Measurements from ENCODE around the gene SV2B.

The SV2B gene

GRCh38 chr15:91261345-91261744 is 161.3 kb downstream of the SV2B start:
- in situ Hi-C loops (cut with HindIII; ENCODE audit: low sequenced_read_pairs), result no loop called here

- in situ Hi-C loops (cut with HindIII; ENCODE audit: low sequenced_read_pairs), result no loop called here
Measured at GRCh38 chr15:91263632-91264531, 163.8 kb downstream of the SV2B start.

DNA sequence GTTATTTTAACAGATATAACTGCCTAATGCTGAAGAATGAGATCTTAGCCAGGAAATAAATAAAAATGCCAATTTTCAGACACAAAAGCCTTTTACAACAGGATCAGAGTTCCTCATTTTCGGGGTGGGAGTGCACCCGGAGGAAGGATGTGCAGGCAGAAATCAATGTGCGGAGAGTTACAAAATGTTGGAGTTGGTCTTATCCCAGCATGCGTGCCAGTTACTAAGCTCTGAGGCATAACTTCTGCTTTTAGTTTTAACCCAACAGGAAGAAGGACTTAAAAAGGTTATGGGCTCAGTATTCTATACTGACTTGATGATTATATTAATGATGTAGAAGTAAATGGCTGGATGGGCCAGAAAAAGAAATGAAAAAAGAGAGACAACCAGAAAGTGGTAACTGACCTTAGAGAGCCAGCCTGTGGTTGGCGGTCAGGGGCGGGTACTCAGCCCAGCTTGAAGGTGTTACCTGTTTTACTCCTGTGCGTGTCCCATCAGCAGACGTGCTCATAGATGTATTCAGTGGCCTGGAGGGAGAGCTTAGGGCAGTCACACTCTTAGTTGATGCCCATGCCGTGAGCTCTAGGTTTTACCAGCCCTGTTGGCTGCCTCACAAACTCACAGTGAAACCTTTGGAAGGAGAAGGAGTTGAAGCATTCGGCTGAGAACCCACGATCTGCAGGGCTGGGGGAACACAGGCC is 164.7 kb downstream of the SV2B start:
- in situ Hi-C loops (cut with HindIII; ENCODE audit: low sequenced_read_pairs), result no loop called here

GRCh38 chr15:91265416-91265940 is 165.4 kb downstream of the SV2B start:
- in situ Hi-C loops (cut with HindIII; ENCODE audit: low sequenced_read_pairs), result no loop called here

GRCh38 chr15:91268510-91268909 is 168.5 kb downstream of the SV2B start:
- in situ Hi-C loops (cut with HindIII; ENCODE audit: low sequenced_read_pairs), result no loop called here

DNA sequence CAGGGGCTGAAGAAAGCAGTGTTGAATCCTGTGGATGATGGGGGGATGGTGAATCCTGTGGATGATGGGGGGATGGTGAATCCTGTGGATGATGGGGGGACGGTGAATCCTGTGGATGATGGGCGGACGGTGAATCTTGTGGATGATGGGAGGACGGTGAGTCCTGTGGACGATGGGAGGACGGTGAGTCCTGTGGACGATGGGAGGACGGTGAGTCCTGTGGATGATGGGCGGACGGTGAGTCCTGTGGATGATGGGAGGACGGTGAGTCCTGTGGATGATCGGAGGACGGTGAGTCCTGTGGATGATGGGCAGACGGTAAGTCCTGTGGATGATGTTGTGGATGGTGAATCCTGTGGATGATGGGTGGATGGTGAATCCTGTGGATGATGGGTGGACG is 170.7 kb downstream of the SV2B start:
- in situ Hi-C loops (cut with HindIII; ENCODE audit: low sequenced_read_pairs), result no loop called here

DNA sequence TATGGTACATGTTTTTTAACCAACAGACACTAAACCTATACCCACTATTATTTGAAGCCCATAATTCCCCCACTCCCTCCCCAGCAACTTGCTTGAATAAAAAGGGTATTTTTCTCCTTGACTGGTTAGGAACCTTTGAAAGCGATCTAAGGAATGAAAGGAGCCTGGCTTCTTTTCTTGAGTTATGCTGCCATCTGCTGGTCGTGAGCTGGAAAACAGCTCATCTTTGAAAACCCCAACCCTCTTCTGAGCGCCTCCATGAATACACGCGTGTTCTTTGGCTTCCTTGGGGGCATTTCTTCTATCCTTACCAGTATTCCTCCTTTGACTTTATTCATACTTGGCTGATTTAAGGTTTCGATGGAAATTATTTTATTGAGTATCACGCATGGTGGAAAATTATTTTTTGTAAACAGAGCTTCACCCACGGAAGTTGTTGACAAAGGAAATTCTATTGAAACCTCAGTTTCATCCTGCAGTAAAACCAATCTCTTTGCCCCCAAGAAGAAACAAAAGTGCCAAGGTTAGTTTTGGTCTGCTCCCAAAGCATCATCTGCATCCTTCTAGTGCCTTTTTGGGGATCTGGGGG is 171.6 kb downstream of the SV2B start:
- in situ Hi-C loops (cut with HindIII; ENCODE audit: low sequenced_read_pairs), result no loop called here

DNA sequence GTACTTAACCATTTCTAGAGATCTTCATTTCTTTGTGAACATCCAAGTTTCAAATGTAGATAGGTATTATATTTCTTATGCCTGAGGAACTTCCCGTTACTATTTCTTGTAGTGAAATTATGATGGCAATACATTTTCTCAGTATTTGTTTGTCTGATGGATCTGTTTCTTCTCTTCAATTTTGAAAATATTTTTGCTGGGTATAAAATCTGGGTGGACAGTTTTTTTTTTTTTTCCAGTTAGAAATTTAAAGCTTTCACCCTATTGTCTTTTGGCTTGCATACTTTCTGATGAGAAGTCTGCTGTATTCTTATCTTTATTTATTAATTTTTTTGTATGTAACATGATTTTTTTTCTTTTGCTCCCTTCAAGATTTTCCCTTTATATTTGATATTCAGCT is 175.8 kb downstream of the SV2B start:
- in situ Hi-C loops (cut with HindIII; ENCODE audit: low sequenced_read_pairs), result loop anchor here (25.0 kb wide), 1 partner anchor 811 kb away; no protein-coding TSS in a partner anchor

DNA sequence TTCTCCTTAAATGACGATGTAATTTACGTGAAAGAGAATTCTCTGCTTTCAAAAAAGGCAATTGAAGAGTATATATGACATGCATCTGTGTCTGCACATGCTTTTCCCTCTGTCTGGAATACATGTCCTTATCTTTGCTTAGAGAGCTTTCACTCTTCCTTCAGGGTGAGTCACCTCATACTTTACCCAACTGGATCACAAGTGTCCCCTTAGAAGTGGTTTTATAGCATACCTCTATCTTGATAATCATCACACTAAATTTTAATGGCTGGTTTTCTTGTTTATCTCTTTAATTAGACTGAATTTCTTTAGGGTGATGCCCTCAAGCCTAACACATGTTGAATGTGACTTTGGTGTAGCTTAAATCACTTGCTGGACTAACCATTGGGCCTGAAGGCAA is 178.9 kb downstream of the SV2B start:
- in situ Hi-C loops (cut with HindIII; ENCODE audit: low sequenced_read_pairs), result loop anchor here (25.0 kb wide), 1 partner anchor 808 kb away; no protein-coding TSS in a partner anchor

DNA sequence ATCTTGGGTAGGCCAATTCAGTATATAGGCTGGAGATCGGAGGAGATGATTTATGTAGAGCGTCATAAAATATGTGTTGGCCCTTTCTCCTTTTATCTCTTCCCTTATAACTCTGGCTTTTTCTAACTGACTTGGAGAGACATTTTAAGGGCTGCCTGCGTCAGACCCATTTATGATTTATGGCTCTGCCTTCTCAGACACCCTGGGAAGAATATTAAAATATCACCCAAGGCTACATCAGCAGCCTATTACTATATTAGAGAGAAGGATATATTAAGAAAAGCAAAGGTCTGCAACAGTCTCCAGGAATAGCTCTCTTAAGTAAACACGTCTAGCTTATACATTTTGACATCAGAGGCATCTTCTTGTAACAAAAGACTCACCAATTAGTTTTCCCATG is 179.4 kb downstream of the SV2B start:
- in situ Hi-C loops (cut with HindIII; ENCODE audit: low sequenced_read_pairs), result loop anchor here (25.0 kb wide), 1 partner anchor 808 kb away; no protein-coding TSS in a partner anchor

DNA sequence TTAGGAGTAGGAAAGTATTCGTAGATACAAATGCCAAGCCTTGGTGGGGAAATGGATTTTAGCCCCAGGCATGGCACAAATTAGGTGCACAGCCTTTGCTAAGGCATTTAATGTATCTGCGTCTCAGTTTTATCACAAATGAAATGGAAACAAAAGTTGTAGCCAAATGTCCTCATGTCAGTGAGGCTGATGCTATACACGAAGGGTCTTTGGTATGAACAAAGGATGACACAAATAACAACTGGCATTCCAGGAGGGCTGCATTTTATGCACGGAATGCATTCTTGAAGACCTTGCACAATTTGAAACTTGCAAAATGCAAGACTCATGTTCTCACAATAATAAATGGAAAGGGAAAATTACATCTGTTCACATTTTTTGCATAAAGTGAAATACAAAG is 181.9 kb downstream of the SV2B start:
- in situ Hi-C loops (cut with HindIII; ENCODE audit: low sequenced_read_pairs), result loop anchor here (25.0 kb wide), 1 partner anchor 805 kb away; no protein-coding TSS in a partner anchor

DNA sequence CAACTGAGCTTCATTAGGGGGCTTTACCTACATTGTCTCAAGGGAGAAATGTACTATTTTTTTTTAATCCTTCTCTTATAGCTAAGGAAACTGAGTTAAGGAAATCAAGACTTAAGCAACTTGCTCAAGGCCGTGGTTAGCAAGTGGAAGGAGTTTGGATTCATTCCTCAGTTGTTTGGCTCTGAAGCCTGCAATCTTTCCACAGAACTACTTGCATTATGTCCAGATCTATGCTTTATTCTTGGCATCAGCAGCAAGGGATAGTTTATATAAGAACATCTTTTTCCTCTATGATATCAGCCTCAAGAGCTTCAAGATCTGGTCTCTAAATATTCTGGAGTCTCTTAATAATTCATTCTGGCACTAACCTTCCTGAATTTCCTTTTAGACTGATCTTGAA is 182.4 kb downstream of the SV2B start:
- in situ Hi-C loops (cut with HindIII; ENCODE audit: low sequenced_read_pairs), result loop anchor here (25.0 kb wide), 1 partner anchor 805 kb away; no protein-coding TSS in a partner anchor

GRCh38 chr15:91283155-91283554 is 183.1 kb downstream of the SV2B start:
- in situ Hi-C loops (cut with HindIII; ENCODE audit: low sequenced_read_pairs), result loop anchor here (25.0 kb wide), 1 partner anchor 804 kb away; no protein-coding TSS in a partner anchor

DNA sequence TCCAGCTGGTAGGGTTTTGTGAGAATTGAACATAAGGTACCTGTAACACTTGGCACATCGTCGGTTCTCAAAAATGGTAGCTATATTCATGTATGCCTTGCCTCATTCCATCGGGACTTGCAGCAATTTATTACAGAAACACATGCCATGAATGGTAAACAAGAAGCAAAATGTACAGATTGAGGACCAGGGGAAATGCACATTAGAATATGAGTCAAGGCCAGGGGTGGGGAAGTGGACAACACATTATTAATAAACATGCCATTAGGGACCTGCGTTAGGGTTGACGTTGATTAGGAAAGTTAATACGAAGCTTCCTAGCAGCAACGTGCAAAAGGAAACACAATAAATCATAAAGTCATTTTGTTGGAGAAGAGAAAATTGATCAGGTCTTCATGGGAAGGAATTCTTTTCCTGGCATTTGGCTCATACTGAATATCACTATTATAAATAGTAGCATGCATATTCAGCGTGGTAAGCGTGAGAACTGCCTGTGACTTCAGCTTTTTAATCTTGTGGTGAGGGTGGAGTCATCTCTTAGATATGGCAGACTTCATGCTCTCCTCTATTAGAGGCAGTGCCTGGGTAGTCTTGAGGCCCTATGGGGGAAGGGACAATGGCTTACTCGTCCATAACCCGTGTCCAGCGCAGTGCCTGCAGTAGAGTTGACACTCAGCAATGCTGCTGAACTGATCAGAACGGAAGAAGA is 184.9 kb downstream of the SV2B start:
- in situ Hi-C loops (cut with HindIII; ENCODE audit: low sequenced_read_pairs), result loop anchor here (25.0 kb wide), 1 partner anchor 802 kb away; no protein-coding TSS in a partner anchor

- in situ Hi-C loops (cut with HindIII; ENCODE audit: low sequenced_read_pairs), result loop anchor here (25.0 kb wide), 1 partner anchor 798 kb away; no protein-coding TSS in a partner anchor
Measured at GRCh38 chr15:91289324-91289723, 189.3 kb downstream of the SV2B start.

DNA sequence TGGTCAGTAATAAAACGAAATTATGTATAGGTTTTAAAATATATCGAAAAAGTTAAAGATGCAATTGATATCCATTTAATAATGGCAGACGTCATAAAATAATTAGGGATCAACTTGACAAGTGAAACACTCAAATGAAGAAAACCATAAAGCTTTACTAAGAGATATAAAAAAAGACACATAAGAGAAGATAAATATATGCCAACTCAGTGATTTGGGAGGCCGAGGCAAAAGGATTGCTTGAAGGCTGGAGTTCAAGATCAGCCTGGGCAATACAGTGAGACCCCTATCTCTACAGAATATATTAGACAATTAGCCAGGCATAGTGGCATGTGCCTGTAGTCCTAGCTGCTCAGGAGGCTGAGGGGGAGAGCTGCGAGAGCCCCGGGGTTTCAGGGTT is 190.5 kb downstream of the SV2B start:
- in situ Hi-C loops (cut with HindIII; ENCODE audit: low sequenced_read_pairs), result loop anchor here (25.0 kb wide), 1 partner anchor 797 kb away; no protein-coding TSS in a partner anchor

DNA sequence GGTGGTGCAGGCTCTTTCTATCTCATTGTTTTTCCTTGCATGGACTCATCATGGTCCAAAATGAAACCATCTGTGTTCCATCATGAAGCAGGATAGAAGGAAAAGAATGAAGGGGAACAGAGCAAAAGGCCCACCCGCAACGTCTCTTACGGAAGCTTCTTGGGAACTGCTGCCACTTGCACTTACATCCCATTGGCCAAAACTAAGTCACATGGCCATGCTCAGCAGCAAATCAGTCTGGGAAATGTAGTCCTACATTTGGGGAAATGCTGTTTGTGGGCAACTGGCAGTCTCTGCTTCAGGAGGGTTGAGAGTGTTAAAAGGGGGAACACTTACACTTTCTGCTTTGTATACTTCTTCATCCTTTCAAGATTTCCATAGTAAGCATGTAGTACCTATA is 191.6 kb downstream of the SV2B start:
- in situ Hi-C loops (cut with HindIII; ENCODE audit: low sequenced_read_pairs), result loop anchor here (25.0 kb wide), 1 partner anchor 796 kb away; no protein-coding TSS in a partner anchor

GRCh38 chr15:91294344-91294743 is 194.3 kb downstream of the SV2B start:
- in situ Hi-C loops (cut with HindIII; ENCODE audit: low sequenced_read_pairs), result loop anchor here (25.0 kb wide), 1 partner anchor 793 kb away; no protein-coding TSS in a partner anchor

GRCh38 chr15:91294795-91295194 is 194.7 kb downstream of the SV2B start:
- in situ Hi-C loops (cut with HindIII; ENCODE audit: low sequenced_read_pairs), result loop anchor here (25.0 kb wide), 1 partner anchor 793 kb away; no protein-coding TSS in a partner anchor

GRCh38 chr15:91298101-91298500 is 198.0 kb downstream of the SV2B start:
- in situ Hi-C loops (cut with HindIII; ENCODE audit: low sequenced_read_pairs), result loop anchor here (25.0 kb wide), 1 partner anchor 789 kb away; no protein-coding TSS in a partner anchor
